ENCODE measurements around the gene CCND2.
"Not testable (repeated sequence)": the region's sequence is repeated elsewhere in the genome, so short reads cannot be mapped to it uniquely, and the experiment has no call there.

CCND2 gene

DNA sequence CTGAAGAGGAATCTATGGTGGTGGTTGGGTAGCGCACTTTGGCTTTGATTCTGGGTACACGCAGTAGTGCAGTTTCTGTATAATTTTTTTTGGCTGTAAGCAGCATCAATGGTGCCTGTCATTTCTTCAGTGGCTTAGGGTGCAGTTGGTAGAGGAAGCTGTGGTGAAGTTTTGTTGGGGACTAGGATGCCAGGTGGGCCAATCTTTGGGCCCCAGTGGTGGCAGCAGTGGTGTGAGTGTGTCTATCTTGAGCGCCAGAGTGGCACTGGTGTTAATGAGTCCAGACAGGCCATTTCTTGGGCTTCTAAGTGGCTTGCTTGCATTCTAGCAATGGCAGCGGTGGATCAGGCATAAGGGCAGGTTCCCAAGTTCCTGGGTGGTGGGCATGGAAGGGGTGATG, 33.8 kb upstream of the CCND2 start:
- no peak overlapping the region for H3K27ac ChIP-seq
- no peak for TF ChIP-seq CTCF (conservative IDR thresholded peaks at IDR 0.05)
- TF ChIP-seq ZFX (IDR thresholded peaks at IDR 0.05): no peak

- TF ChIP-seq CTCF (conservative IDR thresholded peaks at IDR 0.05): no peak
- no peak overlapping the region for H3K27ac ChIP-seq
Measured at GRCh38 chr12:4240161-4240783, 33.3 kb upstream of the CCND2 start.

DNA sequence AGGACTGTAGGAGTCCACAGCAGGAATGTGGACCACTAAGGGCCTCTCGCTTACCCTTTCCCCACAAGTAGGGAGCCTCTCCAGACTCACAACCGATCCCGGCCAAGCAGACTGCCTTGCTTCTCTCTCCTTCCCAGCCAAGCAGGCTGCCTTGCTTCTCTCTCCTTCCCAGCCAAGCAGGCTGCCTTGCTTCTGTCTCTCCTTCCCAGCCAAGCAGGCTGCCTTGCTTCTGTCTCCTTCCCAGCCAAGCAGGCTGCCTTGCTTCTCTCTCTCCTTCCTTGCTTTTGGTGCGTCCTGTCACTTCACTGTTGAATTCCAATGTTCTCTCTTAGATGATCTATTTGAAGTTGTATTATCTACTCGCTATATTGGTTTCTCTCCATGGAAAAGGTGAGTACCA, 32.6 kb upstream of the CCND2 start:
- no peak for TF ChIP-seq CTCF (conservative IDR thresholded peaks at IDR 0.05)
- no peak for TF ChIP-seq ZFX (IDR thresholded peaks at IDR 0.05)
- H3K27ac ChIP-seq: no peak overlapping the region

DNA sequence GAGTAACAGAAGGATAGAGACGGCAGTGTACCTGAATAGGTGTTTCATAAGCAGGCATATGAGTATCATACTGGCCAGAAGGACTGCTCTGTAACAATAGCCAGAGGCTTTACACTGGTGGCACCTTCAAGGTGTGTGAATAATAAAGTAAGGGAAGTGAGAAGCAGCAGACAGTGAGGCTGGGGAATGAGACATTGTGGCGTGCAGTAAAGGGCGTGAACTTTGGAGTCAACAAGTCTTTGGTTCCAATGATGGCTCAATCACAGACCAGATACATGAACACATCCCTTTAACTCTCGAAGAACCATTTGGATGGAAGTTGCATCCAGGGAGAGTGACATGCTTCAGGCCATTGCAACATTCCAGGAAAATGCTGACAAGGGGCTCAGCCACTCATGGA, 32.0 kb upstream of the CCND2 start:
- TF ChIP-seq ZFX (IDR thresholded peaks at IDR 0.05) (no peak), CTCF (conservative IDR thresholded peaks at IDR 0.05) (no peak)
- H3K27ac ChIP-seq: no peak overlapping the region

DNA sequence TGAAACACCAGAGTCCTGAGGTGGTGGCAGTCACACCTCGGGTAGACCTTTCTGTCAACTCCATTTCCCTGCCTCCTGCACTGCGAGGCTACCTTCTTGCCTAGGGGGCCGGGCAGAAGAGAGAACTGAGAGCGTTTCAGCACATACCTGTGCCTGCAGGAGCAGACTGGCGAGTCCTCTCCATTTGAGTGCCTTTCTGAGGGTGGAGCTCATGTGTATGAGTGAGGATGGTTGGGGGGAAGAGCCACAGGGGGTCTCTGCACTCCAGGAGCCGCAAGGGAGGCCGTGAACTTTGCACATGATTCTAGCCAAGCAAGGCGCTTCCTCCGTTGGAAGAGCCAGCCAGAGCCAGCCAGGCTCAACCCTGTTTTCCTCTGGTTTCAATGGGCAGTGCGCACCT, 31.0 kb upstream of the CCND2 start:
- H3K27ac ChIP-seq: no peak overlapping the region
- TF ChIP-seq CTCF (conservative IDR thresholded peaks at IDR 0.05) (no peak), ZFX (IDR thresholded peaks at IDR 0.05) (no peak)

DNA sequence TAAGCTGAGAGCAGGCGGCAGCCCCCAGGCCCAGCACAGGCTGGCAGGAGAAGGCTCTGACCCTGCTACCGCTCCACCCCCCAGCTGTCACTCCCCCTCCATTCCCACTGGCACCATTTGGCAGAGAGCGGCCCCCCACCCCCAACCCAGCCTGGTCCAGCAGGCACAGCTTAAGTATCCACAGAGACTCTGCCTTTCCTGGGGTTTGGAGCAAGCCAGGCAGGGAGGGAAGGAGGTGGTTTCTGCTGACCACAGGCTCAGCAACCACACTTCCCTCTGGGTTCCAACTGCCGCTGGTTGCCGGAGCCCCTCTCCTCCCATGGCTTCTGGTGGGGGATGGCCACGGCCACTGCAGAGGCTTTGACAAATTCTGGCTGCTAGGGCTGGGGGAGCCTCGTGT, 30.5 kb upstream of the CCND2 start:
- no peak overlapping the region for H3K27ac ChIP-seq
- TF ChIP-seq CTCF (conservative IDR thresholded peaks at IDR 0.05) (no peak), ZFX (IDR thresholded peaks at IDR 0.05) (no peak)

GRCh38 chr12:4243491-4244100, 30.0 kb upstream of the CCND2 start:
- H3K27ac ChIP-seq: not testable (repeated sequence)

DNA sequence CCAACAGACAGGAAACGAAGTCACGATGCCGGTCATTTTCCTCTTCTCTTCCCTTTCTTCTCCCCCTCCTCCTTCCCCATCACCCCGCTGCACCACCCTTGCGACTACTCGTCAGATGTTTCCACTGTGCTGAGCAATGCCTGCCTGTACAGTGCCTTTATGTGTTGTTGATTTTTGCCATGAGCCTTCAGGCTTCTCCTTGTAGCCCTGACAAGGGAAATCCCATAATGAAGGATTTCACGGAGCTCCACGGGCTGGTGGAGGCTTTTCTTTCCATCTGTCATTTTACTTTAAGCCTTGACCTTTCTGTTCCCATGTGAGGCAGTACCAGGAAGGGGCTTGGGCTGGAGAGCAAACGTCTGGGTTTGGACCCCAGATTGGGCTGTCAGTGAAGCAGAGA, 28.7 kb upstream of the CCND2 start:
- no peak for TF ChIP-seq ZFX (IDR thresholded peaks at IDR 0.05)
- H3K27ac ChIP-seq: no peak overlapping the region

Measured in C4-2B (cell line).